Natural killer cell (primary cell): Measurements from ENCODE around the gene TNFAIP8L1. TPM values are rescaled to one million over a fixed set of nuclear protein-coding genes. Genes with fewer than 3 reads are reported as not detected.

Experiments
- ATAC-seq, 3 donors: fragments of 150-1000 bp in 2 of 3; fragments of 200-7000 bp in 1 of 3; cut with Tn5 transposase; 1 replicate in 1 of 3; 2 replicates in 2 of 3; pipeline ENCODE4 v1.10.0; 2021; ENCODE audit warnings: mild to moderate bottlenecking in 2 of 3, moderate library complexity in 2 of 3
- DNase-seq, 2 donors: peaks; one replicate each; pipeline versions ENCODE4 v3.0.0 to v3.0.0-alpha.2; 2013 to 2021; ENCODE audit warnings: mixed read lengths in 1 of 2
- H3K27ac ChIP-seq: one replicate; pipeline ENCODE4 v1.5.1; 2013; ENCODE audit warnings: mild to moderate bottlenecking, low read length
- H3K27me3 ChIP-seq: one replicate; pipeline ENCODE4 v1.6.1; 2013; ENCODE audit warnings: low read length; ENCODE audit not compliant: control insufficient read depth, insufficient read depth
- H3K36me3 ChIP-seq: one replicate; pipeline ENCODE4 v1.6.1; 2013; ENCODE audit warnings: low read length; ENCODE audit not compliant: control insufficient read depth, insufficient read depth
- H3K4me1 ChIP-seq: one replicate; pipeline ENCODE4 v1.6.1; 2013; ENCODE audit warnings: low read length; ENCODE audit not compliant: control insufficient read depth, insufficient read depth
- H3K4me3 ChIP-seq: one replicate; pipeline ENCODE4 v1.5.1; 2013; ENCODE audit warnings: low read length
- H3K9me3 ChIP-seq: one replicate; pipeline ENCODE4 v1.6.1; 2013; ENCODE audit warnings: low read length; ENCODE audit not compliant: control insufficient read depth, insufficient read depth
- H3K27ac Mint-ChIP-seq, 2 donors: one replicate each; pipeline ENCODE4 v1.8.0; 2022; ENCODE audit warnings: mild to moderate bottlenecking in 2 of 2, mixed read lengths in 2 of 2, moderate library complexity in 1 of 2
- H3K27me3 Mint-ChIP-seq, 2 donors: one replicate each; pipeline ENCODE4 v1.8.0; 2022; ENCODE audit warnings: low read depth in 2 of 2, mixed read lengths in 2 of 2
- H3K36me3 Mint-ChIP-seq: one replicate; pipeline ENCODE4 v1.8.0; 2022; ENCODE audit warnings: mixed read lengths
- H3K4me1 Mint-ChIP-seq, 2 donors: one replicate each; pipeline ENCODE4 v1.8.0; 2022; ENCODE audit warnings: mixed read lengths in 2 of 2
- H3K4me3 Mint-ChIP-seq: one replicate; pipeline ENCODE4 v1.8.0; 2022; ENCODE audit warnings: mild to moderate bottlenecking, moderate library complexity, mixed read lengths
- H3K9me3 Mint-ChIP-seq, 2 donors: one replicate each; pipeline ENCODE4 v1.8.0; 2022; ENCODE audit warnings: mixed read lengths in 2 of 2
- CTCF ChIP-seq: fragments of 200-600 bp; IDR thresholded peaks from one replicate; pipeline ENCODE4 v1.8.0; 2022; ENCODE audit warnings: antibody characterized with exemption
- whole genome bisulfite sequencing: methylation state at CpG from one replicate; pipeline ENCODE4 v1.1.7; 2013; ENCODE audit warnings: missing lambda C conversion rate; ENCODE audit not compliant: insufficient coverage; 5-methylcytosine and 5-hydroxymethylcytosine counted together
- intact Hi-C: fragments of 100-400 bp; cut with micrococcal nuclease; formaldehyde crosslinking; loops from one replicate; pipeline ENCODE4 v1.14.2; 2022
- total RNA-seq, 4 donors: library from RNA; stranded (reverse); fragments of 120-200 nt in 1 of 4; gene quantifications; one replicate each; pipeline versions ENCODE4 v1.2.3 to v1.2.4, GENCODE V29; 2013 to 2022

The TNFAIP8L1 gene
- total RNA-seq, 3 donors from 2014 or later (not counting 1 experiment from before 2014, with no cell fraction given), result 8.5 to 13.5 (median 13.3) TPM

- Histone ChIP-seq H3K4me1 (peaks cover 26% of the 10 kb centered on the region), H3K27ac (no peak overlapping the region), H3K36me3 (peaks cover 9% of the 10 kb centered on the region), H3K27me3 (no peaks in the 10 kb centered on the region), H3K9me3 (no peaks in the 10 kb centered on the region), H3K4me3 (no peak overlapping the region)
- Mint-ChIP-seq H3K9me3 (no peaks in the 10 kb centered on the region), H3K27me3 (no peaks in the 10 kb centered on the region), H3K27ac (no peak overlapping the region), H3K36me3 (no peaks in the 10 kb centered on the region), H3K4me1 (peaks cover 0 to 7% of the 10 kb centered on the region in 2 donors), H3K4me3 (no peak overlapping the region)
- intact Hi-C loops, result no loop called here
- no peak for ATAC-seq
- no peak for DNase-seq
- WGBS, result 98% methylated on average over 2 of the region's 2 CpGs
- no peak for TF ChIP-seq CTCF
Measured at GRCh38 chr19:4650159-4650558, 10.8 kb downstream of the TNFAIP8L1 start.

DNA sequence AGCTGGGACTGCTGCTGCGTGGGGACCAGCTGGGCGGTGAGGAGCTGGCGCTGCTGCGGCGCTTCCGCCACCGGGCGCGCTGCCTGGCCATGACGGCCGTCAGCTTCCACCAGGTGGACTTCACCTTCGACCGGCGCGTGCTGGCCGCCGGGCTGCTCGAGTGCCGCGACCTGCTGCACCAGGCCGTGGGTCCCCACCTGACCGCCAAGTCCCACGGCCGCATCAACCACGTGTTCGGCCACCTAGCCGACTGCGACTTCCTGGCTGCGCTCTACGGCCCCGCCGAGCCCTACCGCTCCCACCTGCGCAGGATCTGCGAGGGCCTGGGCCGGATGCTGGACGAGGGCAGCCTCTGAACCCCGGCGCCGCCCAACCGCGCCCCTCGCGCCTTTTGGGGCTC, 12.8 kb downstream of the TNFAIP8L1 start:
- no peaks in the 10 kb centered on the region for H3K9me3 ChIP-seq
- no peaks in the 10 kb centered on the region for H3K9me3 Mint-ChIP-seq
- TF ChIP-seq CTCF, result no peak
- H3K36me3 Mint-ChIP-seq, result no peaks in the 10 kb centered on the region
- intact Hi-C loops, result no loop called here
- H3K27ac Mint-ChIP-seq, result no peak overlapping the region
- WGBS, result 87% methylated on average over 42 of the region's 44 CpGs
- peaks cover 16% of the 10 kb centered on the region for H3K36me3 ChIP-seq
- H3K4me1 Mint-ChIP-seq, result peaks cover 4 to 12% of the 10 kb centered on the region in 2 donors
- no peak overlapping the region for H3K4me3 Mint-ChIP-seq
- DNase-seq (no peak), ATAC-seq (peak; percentile 34 to 70 (median 44))
- H3K4me3 ChIP-seq, result no peak overlapping the region
- H3K27me3 ChIP-seq, result no peaks in the 10 kb centered on the region
- no peaks in the 10 kb centered on the region for H3K27me3 Mint-ChIP-seq
- H3K4me1 ChIP-seq, result peaks cover 39% of the 10 kb centered on the region
- no peak overlapping the region for H3K27ac ChIP-seq

DNA sequence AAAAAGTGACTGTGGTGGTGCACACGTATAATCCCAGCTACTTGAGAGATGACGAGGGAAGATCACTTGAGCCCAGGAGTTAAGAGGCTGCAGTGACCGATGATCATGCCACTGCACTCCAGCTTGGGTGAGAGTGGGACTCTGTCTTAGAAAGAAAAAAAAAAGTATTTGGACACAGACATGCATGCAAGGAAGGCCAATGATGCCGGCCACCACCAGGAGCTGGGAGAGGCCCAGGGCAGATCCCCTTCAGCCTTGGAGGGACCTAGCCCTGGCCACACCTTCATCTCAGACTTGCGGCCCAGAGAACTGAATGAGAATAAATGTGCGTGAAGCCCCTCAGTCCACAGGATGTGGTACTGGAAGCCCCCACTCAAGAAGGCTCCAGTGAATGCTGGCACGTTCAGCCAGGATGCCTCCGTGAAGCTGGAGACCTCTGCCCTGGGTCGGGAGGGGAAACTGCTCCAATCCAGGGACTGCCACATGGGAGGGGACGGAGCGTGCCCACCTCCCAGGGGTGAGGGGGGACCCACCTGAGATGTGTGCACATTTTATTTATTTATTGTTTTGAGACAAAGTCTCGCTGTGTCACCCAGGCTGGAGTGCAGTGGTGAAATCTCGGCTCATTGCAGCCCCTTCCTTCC, 14.6 kb downstream of the TNFAIP8L1 start:
- H3K27me3 Mint-ChIP-seq, result no peaks in the 10 kb centered on the region
- DNase-seq, result no peak
- WGBS, result 96% methylated on average over 13 of the region's 13 CpGs
- H3K27ac Mint-ChIP-seq, result no peak overlapping the region
- H3K4me3 Mint-ChIP-seq, result no peak overlapping the region
- H3K9me3 Mint-ChIP-seq, result no peaks in the 10 kb centered on the region
- no peak overlapping the region for H3K27ac ChIP-seq
- H3K36me3 ChIP-seq, result peaks cover 21% of the 10 kb centered on the region
- intact Hi-C loops, result no loop called here
- no peaks in the 10 kb centered on the region for H3K36me3 Mint-ChIP-seq
- H3K4me3 ChIP-seq, result no peak overlapping the region
- no peak for TF ChIP-seq CTCF
- H3K9me3 ChIP-seq, result no peaks in the 10 kb centered on the region
- no peak for ATAC-seq
- peaks cover 12 to 27% of the 10 kb centered on the region in 2 donors for H3K4me1 Mint-ChIP-seq
- H3K4me1 ChIP-seq, result peaks cover 48% of the 10 kb centered on the region
- H3K27me3 ChIP-seq, result no peaks in the 10 kb centered on the region
